SK-N-SH treated with all-trans-retinoic acid at 6 μM for 48 hours (cell line): ENCODE measurements around the gene IGF1.

Source experiments
- ATAC-seq: fragments of 200-7000 bp; cut with Tn5 transposase; 3 replicates; pipeline ENCODE4 v1.9.1; 2020; ENCODE audit warnings: mild to moderate bottlenecking, moderate library complexity
- ARNTL ChIP-seq: fragments of 450-650 bp; formaldehyde crosslinking; IDR thresholded peaks from 2 replicates; pipeline ENCODE4 v1.5.0; 2020; ENCODE audit warnings: low read depth, mild to moderate bottlenecking, moderate library complexity, borderline replicate concordance
- BACH2 ChIP-seq: fragments of 250-450 bp; sonication (Bioruptor Pico); IDR thresholded peaks from 2 replicates; pipeline ENCODE4 v1.9.0; 2021; ENCODE audit warnings: mild to moderate bottlenecking, borderline replicate concordance
- CSDC2 ChIP-seq: fragments of 250-450 bp; sonication (Bioruptor Pico); IDR thresholded peaks from 2 replicates; pipeline ENCODE4 v1.5.0; 2020; ENCODE audit warnings: mild to moderate bottlenecking, moderate library complexity
- CSRNP3 ChIP-seq: fragments of 250-450 bp; sonication (Bioruptor Pico); IDR thresholded peaks from 2 replicates; pipeline ENCODE4 v1.5.1; 2021; ENCODE audit warnings: mild to moderate bottlenecking, moderate library complexity
- GLIS3 ChIP-seq: fragments of 250-450 bp; sonication (Bioruptor Pico); IDR thresholded peaks from 2 replicates; pipeline ENCODE4 v1.5.0; 2020; ENCODE audit warnings: mild to moderate bottlenecking, moderate library complexity
- ISL1 ChIP-seq: fragments of 250-450 bp; sonication (Bioruptor Pico); IDR thresholded peaks from 2 replicates; pipeline ENCODE4 v2.1.2; 2022; ENCODE audit warnings: mild to moderate bottlenecking, moderate library complexity
- OSR1 ChIP-seq: fragments of 250-450 bp; sonication (Bioruptor Pico); IDR thresholded peaks from 2 replicates; pipeline ENCODE4 v1.8.0; 2022; ENCODE audit warnings: moderate library complexity, mild to moderate bottlenecking, inconsistent platforms
- PPARA ChIP-seq: fragments of 250-450 bp; sonication (Bioruptor Pico); IDR thresholded peaks from 2 replicates; pipeline ENCODE4 v1.5.0; 2020; ENCODE audit warnings: mild to moderate bottlenecking, borderline replicate concordance
- RARB ChIP-seq: fragments of 250-450 bp; sonication (Bioruptor Pico); IDR thresholded peaks from 2 replicates; pipeline ENCODE4 v1.8.0; 2021; ENCODE audit warnings: mild to moderate bottlenecking, moderate library complexity
- SNAI2 ChIP-seq: fragments of 250-450 bp; sonication (Bioruptor Pico); IDR thresholded peaks from 2 replicates; pipeline ENCODE4 v1.5.0; 2020; ENCODE audit warnings: mild to moderate bottlenecking, moderate library complexity
- TOX ChIP-seq: fragments of 250-450 bp; sonication (Bioruptor Pico); IDR thresholded peaks from 2 replicates; pipeline ENCODE4 v1.8.0; 2021; ENCODE audit warnings: mild to moderate bottlenecking, moderate library complexity, borderline replicate concordance
- ZC3H10 ChIP-seq: fragments of 250-450 bp; sonication (Bioruptor Pico); IDR thresholded peaks from 2 replicates; pipeline ENCODE4 v1.5.1; 2021; ENCODE audit warnings: mild to moderate bottlenecking, moderate library complexity
- ZFP3 ChIP-seq: fragments of 250-450 bp; sonication (Bioruptor Pico); IDR thresholded peaks from 2 replicates; pipeline ENCODE4 v1.5.0; 2020; ENCODE audit warnings: mild to moderate bottlenecking, moderate library complexity
- ZFP30 ChIP-seq: fragments of 450-650 bp; formaldehyde crosslinking; IDR thresholded peaks from 2 replicates; pipeline ENCODE4 v1.5.0; 2022; ENCODE audit warnings: mild to moderate bottlenecking, moderate library complexity
- ZNF565 ChIP-seq: fragments of 450-650 bp; formaldehyde crosslinking; conservative IDR thresholded peaks from 2 replicates; pipeline ENCODE4 v1.5.0; 2020; ENCODE audit warnings: low read depth, mild to moderate bottlenecking, moderate library complexity
- ZNF70 ChIP-seq: fragments of 450-650 bp; formaldehyde crosslinking; IDR thresholded peaks from 2 replicates; pipeline ENCODE4 v1.5.0; 2020; ENCODE audit warnings: mild to moderate bottlenecking, moderate library complexity
- ZNF8 ChIP-seq: fragments of 450-650 bp; formaldehyde crosslinking; IDR thresholded peaks from 2 replicates; pipeline ENCODE4 v1.5.0; 2020; ENCODE audit warnings: mild to moderate bottlenecking, moderate library complexity
- TF ChIP-seq, protein P1 (sequence below): fragments of 250-450 bp; sonication (Bioruptor Pico); IDR thresholded peaks from 2 replicates; pipeline ENCODE4 v1.5.0; 2020; ENCODE audit warnings: mild to moderate bottlenecking, moderate library complexity
- TF ChIP-seq, protein P2 (sequence below): fragments of 250-450 bp; sonication (Bioruptor Pico); IDR thresholded peaks from 2 replicates; pipeline ENCODE4 v1.8.0; 2021; ENCODE audit warnings: low read depth, mild to moderate bottlenecking, moderate library complexity, borderline replicate concordance
- TF ChIP-seq, protein P3 (sequence below): fragments of 250-450 bp; sonication (Bioruptor Pico); IDR thresholded peaks from 2 replicates; pipeline ENCODE4 v1.5.1; 2020; ENCODE audit warnings: low read depth, mild to moderate bottlenecking, moderate library complexity

The IGF1 gene

GRCh38 chr12:102425109-102426039 is 55.0 kb downstream of the IGF1 start:
- TF ChIP-seq CSDC2 (CRISPR knock-in tag) (no peak), ZFP30 (CRISPR knock-in tag) (no peak)
- ATAC-seq, result no peak

DNA sequence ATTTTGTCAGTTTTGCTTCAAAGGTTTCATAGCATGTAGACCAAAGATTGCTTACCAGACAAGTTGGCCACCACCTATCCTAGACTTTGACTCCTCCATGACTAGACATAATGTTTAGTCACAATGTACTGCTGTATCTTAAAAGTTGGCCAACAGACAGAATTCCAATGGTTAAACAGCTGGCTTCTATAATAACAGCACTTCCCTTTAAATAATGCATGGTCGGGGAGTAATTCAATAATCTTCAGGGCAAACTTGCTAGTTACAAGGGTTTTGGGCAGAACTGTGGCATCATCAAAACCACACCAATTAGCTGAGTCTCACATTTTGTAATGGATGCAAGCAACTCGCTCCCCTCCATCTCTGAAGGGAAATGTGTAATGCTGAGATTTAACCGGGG is 56.9 kb downstream of the IGF1 start:
- ATAC-seq, result no peak
- TF ChIP-seq ZNF8 (CRISPR knock-in tag), result no peak
- TF ChIP-seq, protein P1, sequence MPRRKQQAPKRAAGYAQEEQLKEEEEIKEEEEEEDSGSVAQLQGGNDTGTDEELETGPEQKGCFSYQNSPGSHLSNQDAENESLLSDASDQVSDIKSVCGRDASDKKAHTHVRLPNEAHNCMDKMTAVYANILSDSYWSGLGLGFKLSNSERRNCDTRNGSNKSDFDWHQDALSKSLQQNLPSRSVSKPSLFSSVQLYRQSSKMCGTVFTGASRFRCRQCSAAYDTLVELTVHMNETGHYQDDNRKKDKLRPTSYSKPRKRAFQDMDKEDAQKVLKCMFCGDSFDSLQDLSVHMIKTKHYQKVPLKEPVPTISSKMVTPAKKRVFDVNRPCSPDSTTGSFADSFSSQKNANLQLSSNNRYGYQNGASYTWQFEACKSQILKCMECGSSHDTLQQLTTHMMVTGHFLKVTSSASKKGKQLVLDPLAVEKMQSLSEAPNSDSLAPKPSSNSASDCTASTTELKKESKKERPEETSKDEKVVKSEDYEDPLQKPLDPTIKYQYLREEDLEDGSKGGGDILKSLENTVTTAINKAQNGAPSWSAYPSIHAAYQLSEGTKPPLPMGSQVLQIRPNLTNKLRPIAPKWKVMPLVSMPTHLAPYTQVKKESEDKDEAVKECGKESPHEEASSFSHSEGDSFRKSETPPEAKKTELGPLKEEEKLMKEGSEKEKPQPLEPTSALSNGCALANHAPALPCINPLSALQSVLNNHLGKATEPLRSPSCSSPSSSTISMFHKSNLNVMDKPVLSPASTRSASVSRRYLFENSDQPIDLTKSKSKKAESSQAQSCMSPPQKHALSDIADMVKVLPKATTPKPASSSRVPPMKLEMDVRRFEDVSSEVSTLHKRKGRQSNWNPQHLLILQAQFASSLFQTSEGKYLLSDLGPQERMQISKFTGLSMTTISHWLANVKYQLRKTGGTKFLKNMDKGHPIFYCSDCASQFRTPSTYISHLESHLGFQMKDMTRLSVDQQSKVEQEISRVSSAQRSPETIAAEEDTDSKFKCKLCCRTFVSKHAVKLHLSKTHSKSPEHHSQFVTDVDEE (CRISPR knock-in tag), result no peak
- no peak for TF ChIP-seq PPARA
- no peak for TF ChIP-seq RARB (CRISPR knock-in tag)
- TF ChIP-seq ZC3H10 (CRISPR knock-in tag), result no peak
- no peak for TF ChIP-seq OSR1 (CRISPR knock-in tag)
- no peak for TF ChIP-seq TOX (CRISPR knock-in tag)
- TF ChIP-seq ZNF565 (CRISPR knock-in tag), result no peak
- TF ChIP-seq, protein P2, sequence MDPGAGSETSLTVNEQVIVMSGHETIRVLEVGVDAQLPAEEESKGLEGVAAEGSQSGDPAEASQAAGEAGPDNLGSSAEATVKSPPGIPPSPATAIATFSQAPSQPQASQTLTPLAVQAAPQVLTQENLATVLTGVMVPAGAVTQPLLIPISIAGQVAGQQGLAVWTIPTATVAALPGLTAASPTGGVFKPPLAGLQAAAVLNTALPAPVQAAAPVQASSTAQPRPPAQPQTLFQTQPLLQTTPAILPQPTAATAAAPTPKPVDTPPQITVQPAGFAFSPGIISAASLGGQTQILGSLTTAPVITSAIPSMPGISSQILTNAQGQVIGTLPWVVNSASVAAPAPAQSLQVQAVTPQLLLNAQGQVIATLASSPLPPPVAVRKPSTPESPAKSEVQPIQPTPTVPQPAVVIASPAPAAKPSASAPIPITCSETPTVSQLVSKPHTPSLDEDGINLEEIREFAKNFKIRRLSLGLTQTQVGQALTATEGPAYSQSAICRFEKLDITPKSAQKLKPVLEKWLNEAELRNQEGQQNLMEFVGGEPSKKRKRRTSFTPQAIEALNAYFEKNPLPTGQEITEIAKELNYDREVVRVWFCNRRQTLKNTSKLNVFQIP (CRISPR knock-in tag), result no peak

DNA sequence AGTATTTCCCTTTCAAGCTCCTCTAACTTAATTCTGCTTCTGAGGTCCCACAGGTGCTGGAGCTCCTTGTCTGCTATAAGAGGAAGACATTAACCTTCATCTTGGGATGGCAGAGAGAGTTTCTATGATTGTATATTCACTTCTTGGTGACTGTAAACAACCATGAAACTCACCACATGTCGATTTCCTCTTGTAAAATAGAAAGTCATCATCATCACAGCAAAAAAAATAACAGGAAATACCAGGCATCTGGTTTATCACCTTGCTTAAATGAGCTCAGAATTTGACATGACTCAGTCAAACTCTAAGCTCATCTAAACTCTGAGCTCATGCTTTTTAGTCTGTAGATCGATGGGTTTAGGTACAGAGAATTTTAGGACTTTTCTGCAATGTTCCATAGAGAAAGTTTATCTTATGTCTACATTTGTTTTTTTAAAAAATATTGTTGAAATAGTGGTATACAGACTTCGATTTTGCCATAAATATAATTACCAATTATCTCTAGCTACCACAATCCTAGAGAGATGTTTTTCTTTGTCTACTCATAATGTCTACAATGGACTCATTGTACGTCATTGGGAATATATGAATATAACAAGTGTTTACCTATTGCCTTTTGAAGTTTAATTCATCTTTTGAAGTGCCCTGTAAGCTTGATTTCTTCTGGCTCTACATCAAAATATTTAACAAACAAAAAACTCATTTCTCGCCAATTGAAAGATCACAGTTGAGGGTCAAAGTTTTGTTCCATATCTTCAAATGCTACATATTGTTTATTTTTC is 58.4 kb downstream of the IGF1 start:
- TF ChIP-seq ZFP30 (CRISPR knock-in tag) (no peak), ARNTL (CRISPR knock-in tag) (no peak), BACH2 (CRISPR knock-in tag) (no peak), SNAI2 (CRISPR knock-in tag) (no peak), ISL1 (CRISPR knock-in tag) (no peak), ZFP3 (CRISPR knock-in tag) (no peak)
- TF ChIP-seq, protein P1 (CRISPR knock-in tag), result no peak
- ATAC-seq, result no peak

- ATAC-seq, result no peak
- TF ChIP-seq ZNF70 (CRISPR knock-in tag), result no peak
- no peak for TF ChIP-seq ISL1 (CRISPR knock-in tag)
- TF ChIP-seq, protein P3, sequence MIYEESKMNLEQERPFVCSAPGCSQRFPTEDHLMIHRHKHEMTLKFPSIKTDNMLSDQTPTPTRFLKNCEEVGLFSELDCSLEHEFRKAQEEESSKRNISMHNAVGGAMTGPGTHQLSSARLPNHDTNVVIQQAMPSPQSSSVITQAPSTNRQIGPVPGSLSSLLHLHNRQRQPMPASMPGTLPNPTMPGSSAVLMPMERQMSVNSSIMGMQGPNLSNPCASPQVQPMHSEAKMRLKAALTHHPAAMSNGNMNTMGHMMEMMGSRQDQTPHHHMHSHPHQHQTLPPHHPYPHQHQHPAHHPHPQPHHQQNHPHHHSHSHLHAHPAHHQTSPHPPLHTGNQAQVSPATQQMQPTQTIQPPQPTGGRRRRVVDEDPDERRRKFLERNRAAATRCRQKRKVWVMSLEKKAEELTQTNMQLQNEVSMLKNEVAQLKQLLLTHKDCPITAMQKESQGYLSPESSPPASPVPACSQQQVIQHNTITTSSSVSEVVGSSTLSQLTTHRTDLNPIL (CRISPR knock-in tag), result no peak
- no peak for TF ChIP-seq ZNF565 (CRISPR knock-in tag)
- TF ChIP-seq SNAI2 (CRISPR knock-in tag), result no peak
- TF ChIP-seq PPARA, result no peak
- no peak for TF ChIP-seq ARNTL (CRISPR knock-in tag)
- TF ChIP-seq CSRNP3, result no peak
- TF ChIP-seq ZFP30 (CRISPR knock-in tag), result no peak
- TF ChIP-seq RARB (CRISPR knock-in tag), result no peak
- no peak for TF ChIP-seq ZC3H10 (CRISPR knock-in tag)
- no peak for TF ChIP-seq CSDC2 (CRISPR knock-in tag)
- no peak for TF ChIP-seq GLIS3
- TF ChIP-seq OSR1 (CRISPR knock-in tag), result no peak
These were observed 61.1 kb downstream of the IGF1 start for GRCh38 chr12:102419094-102419764.
